ENCODE results near the gene GET4. TPM values are rescaled to one million over a fixed set of nuclear protein-coding genes. Genes with fewer than 3 reads are reported as not detected.

Gene GET4, protein sequence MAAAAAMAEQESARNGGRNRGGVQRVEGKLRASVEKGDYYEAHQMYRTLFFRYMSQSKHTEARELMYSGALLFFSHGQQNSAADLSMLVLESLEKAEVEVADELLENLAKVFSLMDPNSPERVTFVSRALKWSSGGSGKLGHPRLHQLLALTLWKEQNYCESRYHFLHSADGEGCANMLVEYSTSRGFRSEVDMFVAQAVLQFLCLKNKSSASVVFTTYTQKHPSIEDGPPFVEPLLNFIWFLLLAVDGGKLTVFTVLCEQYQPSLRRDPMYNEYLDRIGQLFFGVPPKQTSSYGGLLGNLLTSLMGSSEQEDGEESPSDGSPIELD
- 10 to 100 TPM; 29.7 to 93.3 (median 56.8) TPM for total RNA-seq

DNA sequence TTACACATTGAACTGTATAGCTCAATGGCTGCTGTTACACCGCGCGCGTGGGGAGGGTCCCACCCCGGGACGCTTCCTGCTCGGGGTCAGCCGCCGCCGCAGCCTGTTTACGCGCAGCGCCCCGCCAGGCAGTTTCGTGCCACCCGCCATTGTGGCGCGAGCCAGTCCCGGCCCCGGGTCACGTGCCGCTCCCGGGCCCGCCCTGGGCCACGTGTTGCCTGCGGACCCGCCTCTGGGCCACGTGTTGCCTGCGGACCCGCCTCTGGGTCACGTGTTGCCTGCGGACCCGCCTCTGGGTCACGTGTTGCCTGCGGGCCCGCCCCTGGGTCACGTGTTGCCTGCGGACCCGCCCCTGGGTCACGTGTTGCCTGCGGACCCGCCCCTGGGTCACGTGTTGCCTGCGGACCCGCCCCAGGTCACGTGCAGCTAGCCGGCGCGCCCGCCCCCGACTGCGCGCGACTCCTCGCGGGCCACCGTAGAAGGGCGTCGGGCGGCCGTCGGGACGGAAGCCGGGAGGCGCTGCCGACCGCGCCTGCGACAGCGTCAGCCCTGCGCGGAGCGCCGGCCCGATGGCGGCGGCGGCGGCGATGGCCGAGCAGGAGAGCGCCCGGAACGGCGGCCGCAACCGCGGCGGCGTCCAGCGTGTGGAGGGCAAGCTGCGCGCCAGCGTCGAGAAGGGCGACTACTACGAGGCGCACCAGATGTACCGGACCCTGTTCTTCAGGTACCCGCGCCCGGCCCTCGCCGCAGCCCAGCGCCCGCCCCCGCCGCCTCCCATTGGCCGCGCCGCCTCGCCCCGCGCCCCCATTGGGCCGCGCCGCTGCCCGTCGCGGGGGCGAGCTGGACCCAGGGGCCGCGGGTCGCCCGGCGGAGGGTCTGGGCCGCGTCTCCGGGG, at the start of gene GET4:
TSS of gene GET4 (plus strand) at position 478 of the 895 bp plus-strand sequence. CDS start at position 570, 92 bp downstream.
- TF ChIP-seq POLR2A (IDR thresholded peaks at IDR 0.05): peak; percentile 51 to 84
- TF ChIP-seq, protein P1, sequence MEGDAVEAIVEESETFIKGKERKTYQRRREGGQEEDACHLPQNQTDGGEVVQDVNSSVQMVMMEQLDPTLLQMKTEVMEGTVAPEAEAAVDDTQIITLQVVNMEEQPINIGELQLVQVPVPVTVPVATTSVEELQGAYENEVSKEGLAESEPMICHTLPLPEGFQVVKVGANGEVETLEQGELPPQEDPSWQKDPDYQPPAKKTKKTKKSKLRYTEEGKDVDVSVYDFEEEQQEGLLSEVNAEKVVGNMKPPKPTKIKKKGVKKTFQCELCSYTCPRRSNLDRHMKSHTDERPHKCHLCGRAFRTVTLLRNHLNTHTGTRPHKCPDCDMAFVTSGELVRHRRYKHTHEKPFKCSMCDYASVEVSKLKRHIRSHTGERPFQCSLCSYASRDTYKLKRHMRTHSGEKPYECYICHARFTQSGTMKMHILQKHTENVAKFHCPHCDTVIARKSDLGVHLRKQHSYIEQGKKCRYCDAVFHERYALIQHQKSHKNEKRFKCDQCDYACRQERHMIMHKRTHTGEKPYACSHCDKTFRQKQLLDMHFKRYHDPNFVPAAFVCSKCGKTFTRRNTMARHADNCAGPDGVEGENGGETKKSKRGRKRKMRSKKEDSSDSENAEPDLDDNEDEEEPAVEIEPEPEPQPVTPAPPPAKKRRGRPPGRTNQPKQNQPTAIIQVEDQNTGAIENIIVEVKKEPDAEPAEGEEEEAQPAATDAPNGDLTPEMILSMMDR (IDR thresholded peaks at IDR 0.05): peak in 4 of 6 experiments; percentile 27 to 50 (median 37)
- no peaks in the 10 kb centered on the region for H3K9me3 ChIP-seq

DNA sequence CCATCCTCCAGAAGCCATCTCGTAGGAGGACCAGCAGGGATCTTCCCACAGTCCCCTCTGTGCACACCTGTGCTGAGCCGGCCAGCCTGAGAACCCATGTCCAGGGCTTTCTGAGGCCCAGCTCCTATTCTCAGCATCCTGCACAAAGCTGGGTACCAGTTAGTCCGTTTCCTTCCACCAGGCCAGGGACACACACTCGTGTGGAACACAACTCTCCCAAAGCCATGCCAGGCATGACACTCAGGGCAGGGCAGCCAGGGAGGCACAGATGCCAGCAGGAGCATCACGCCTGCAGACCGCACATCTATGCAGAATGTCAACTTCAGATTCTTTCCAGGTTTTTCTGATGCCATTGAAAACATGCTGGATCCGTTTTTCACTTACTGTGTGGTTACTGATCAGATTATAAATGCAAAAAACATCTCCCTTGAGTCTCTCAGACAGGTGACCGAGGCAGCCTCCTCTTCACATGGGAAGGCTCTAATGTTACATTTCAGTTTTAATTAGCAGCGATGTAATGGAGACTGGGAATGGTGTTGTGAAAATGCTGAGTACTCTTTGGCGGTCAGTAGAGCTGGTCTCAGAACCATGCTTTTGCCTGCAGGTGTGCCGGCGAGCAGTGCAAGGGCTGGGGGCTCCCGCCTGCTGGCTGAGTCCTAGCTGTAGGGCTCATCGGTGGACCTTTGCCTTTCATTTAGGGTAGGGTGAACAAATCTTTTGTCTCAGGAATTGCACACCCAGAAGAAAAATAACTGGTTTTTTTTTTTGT, 47.4 kb upstream of the GET4 start:
- Histone ChIP-seq H3K4me1 (peaks cover 0 to 48% (median 10%) of the 10 kb centered on the region in 4 donors), H3K9me3 (no peaks in the 10 kb centered on the region), H3K4me3 (no peak overlapping the region), H3K27ac (no peak overlapping the region), H3K27me3 (no peaks in the 10 kb centered on the region), H3K36me3 (no peaks in the 10 kb centered on the region)
- DNase-seq: no peak
- TF ChIP-seq, protein P1 (IDR thresholded peaks at IDR 0.05): no peak
- no peak for TF ChIP-seq POLR2A (IDR thresholded peaks at IDR 0.05)

More for the DNA sequence above, at the start of gene GET4:
- peak; percentile 95 to 98 (median 97) for DNase-seq
- peaks cover 0 to 26% (median 0%) of the 10 kb centered on the region in 3 donors for H3K36me3 ChIP-seq
- peak within 1 kb of the TSS; percentile 86 to 98 (median 94) for H3K27ac ChIP-seq
- peaks cover 0 to 37% (median 7%) of the 10 kb centered on the region in 4 donors for H3K4me1 ChIP-seq
- no peaks in the 10 kb centered on the region for H3K27me3 ChIP-seq
- H3K4me3 ChIP-seq: peak within 1 kb of the TSS; percentile 87 to 100 (median 94)

DNA sequence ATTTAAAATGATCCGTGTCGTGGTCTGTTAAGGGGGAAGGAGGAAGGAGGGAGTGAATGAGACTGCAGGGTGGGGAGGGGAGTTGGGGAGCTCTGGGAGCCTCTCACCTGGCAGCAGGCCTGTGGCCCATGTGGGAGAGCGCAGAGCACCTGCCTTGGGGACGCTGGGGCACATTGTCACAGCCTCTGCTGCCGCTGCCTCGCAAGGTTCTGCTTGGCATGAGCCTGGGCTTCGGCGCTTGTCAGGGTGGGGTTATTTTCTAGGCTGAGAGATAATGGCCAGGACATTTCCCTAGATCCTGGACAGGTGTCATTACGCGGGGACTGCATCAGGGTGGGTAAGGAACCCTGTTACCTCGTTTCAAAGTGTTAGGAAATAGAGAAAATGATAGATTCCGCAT, 46.3 kb upstream of the GET4 start:
- H3K27ac ChIP-seq: peak overlapping the region in 2 of 4 donors; percentile 67 to 85
- H3K4me1 ChIP-seq: peaks cover 0 to 45% (median 10%) of the 10 kb centered on the region in 4 donors

DNA sequence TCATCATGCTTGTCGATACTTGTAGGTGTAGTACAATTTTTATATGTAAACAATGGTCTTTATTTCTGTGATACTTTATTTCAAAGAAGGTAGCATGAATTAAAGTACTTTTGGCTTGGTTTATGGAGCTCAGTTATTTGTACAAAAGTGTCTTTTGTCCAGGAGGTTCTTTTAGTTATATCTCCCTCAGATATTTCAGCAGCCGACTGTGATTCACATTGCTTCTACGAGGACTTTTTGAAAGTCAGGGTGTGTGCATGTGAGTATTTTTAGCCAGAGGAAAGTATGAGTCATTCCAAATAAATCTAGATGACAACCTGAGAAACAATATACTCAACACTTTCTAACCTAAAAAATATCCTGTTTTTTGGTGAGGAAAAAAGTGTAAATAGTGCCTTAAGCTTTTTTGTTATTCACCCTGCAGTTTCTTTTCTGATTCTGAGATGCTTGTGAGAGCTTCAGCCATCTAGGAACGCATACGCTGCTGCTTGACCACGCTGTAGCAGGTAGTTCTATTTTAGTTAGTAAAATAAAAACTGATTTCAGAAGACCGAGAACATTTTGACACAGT, 44.7 kb upstream of the GET4 start:
- Histone ChIP-seq H3K36me3 (no peaks in the 10 kb centered on the region), H3K4me1 (peaks cover 0 to 50% (median 10%) of the 10 kb centered on the region in 4 donors), H3K27ac (peak overlapping the region; percentile 44 to 85 (median 66)), H3K27me3 (no peaks in the 10 kb centered on the region), H3K4me3 (no peak overlapping the region), H3K9me3 (no peaks in the 10 kb centered on the region)
- DNase-seq: no peak
- TF ChIP-seq, protein P1 (IDR thresholded peaks at IDR 0.05): no peak
- no peak for TF ChIP-seq POLR2A (IDR thresholded peaks at IDR 0.05)

More for the DNA sequence above, 46.3 kb upstream of the GET4 start:
- no peaks in the 10 kb centered on the region for H3K9me3 ChIP-seq
- TF ChIP-seq, protein P1 (IDR thresholded peaks at IDR 0.05): no peak
- no peak for TF ChIP-seq POLR2A (IDR thresholded peaks at IDR 0.05)
- no peak for DNase-seq
- H3K27me3 ChIP-seq: no peaks in the 10 kb centered on the region
- H3K4me3 ChIP-seq: no peak overlapping the region
- H3K36me3 ChIP-seq: no peaks in the 10 kb centered on the region
